HEK293 (cell line): ENCODE data around the gene PREX1.
A peak's percentile ranks its signal among the peaks of the same experiment; 100 is the strongest.

Source experiments
- CTCF ChIA-PET: fragments of 350-600 bp; formaldehyde crosslinking; extraction: SDS; loops from one replicate; lab custom pipeline; 2021; ENCODE audit warnings: antibody characterized with exemption; lab: Yijun Ruan, JAX
- POLR2A ChIA-PET: fragments of 300-600 bp; formaldehyde crosslinking; extraction: SDS; loops from one replicate; lab custom pipeline; 2020; ENCODE audit warnings: antibody characterized with exemption, inconsistent platforms; lab: Yijun Ruan, JAX
- H3K27ac ChIP-seq: fragments of 200-500 bp; sonication (Bioruptor generic); 2 replicates; pipeline ENCODE4 v1.5.1; 2014; ENCODE audit warnings: low read depth, low read length, control low read depth, inconsistent platforms; ENCODE audit errors: extremely low read depth
- H3K36me3 ChIP-seq, 2 experiments: fragments of 200-500 bp in 1 of 2; sonication (Bioruptor generic) in 1 of 2; 1 replicate in 1 of 2; 2 replicates in 1 of 2; pipeline ENCODE4 v1.5.1; 2014 to 2017; ENCODE audit warnings: inconsistent platforms in 2 of 2, low read length in 2 of 2; ENCODE audit not compliant: control insufficient read depth in 2 of 2, insufficient read depth in 1 of 2
- H3K4me1 ChIP-seq: fragments of 200-500 bp; sonication (Bioruptor generic); 2 replicates; pipeline ENCODE4 v1.5.1; 2014; ENCODE audit warnings: mild to moderate bottlenecking, low read length, inconsistent platforms; ENCODE audit not compliant: control insufficient read depth, insufficient read depth
- H3K4me3 ChIP-seq: 2 replicates; pipeline ENCODE4 v1.5.1; 2011; ENCODE audit warnings: low read depth, mild to moderate bottlenecking, control low read depth, low read length, moderate library complexity
- H3K9me3 ChIP-seq: fragments of 200-500 bp; sonication (Bioruptor generic); 2 replicates; pipeline ENCODE4 v1.5.1; 2014; ENCODE audit warnings: low read depth, low read length, inconsistent platforms; ENCODE audit not compliant: control insufficient read depth, insufficient read depth
- EGR2 ChIP-seq: fragments of 450-650 bp; formaldehyde crosslinking; IDR thresholded peaks from 2 replicates; pipeline ENCODE4 v1.5.1; 2016; ENCODE audit warnings: low read depth, missing biosample characterization, missing genetic modification characterization
- KLF17 ChIP-seq: fragments of 450-650 bp; formaldehyde crosslinking; IDR thresholded peaks from 2 replicates; pipeline ENCODE4 v1.5.1; 2016; ENCODE audit warnings: missing biosample characterization, missing genetic modification characterization
- PATZ1 ChIP-seq: fragments of 450-650 bp; formaldehyde crosslinking; IDR thresholded peaks from 2 replicates; pipeline ENCODE4 v1.5.1; 2016; ENCODE audit warnings: missing biosample characterization, missing genetic modification characterization
- PRDM1 ChIP-seq: fragments of 450-650 bp; formaldehyde crosslinking; IDR thresholded peaks from 2 replicates; pipeline ENCODE4; 2016; ENCODE audit warnings: missing biosample characterization, missing genetic modification characterization
- SP7 ChIP-seq: fragments of 450-650 bp; formaldehyde crosslinking; IDR thresholded peaks from 2 replicates; pipeline ENCODE4 v1.5.1; 2016; ENCODE audit warnings: missing biosample characterization, missing genetic modification characterization
- ZBTB11 ChIP-seq: fragments of 450-650 bp; formaldehyde crosslinking; conservative IDR thresholded peaks from 2 replicates; pipeline ENCODE4 v1.5.1; 2016; ENCODE audit warnings: low read depth, missing biosample characterization, missing genetic modification characterization
- ZBTB26 ChIP-seq: fragments of 450-650 bp; formaldehyde crosslinking; optimal IDR thresholded peaks from 2 replicates; pipeline ENCODE3; 2016; ENCODE audit warnings: missing biosample characterization, mild to moderate bottlenecking, missing genetic modification characterization
- ZFHX2 ChIP-seq: fragments of 450-650 bp; formaldehyde crosslinking; conservative IDR thresholded peaks from 2 replicates; pipeline ENCODE4 v1.5.1; 2016; ENCODE audit warnings: missing biosample characterization, missing genetic modification characterization
- ZFP69B ChIP-seq: fragments of 450-650 bp; formaldehyde crosslinking; IDR thresholded peaks from 2 replicates; pipeline ENCODE4 v1.5.1; 2016; ENCODE audit warnings: missing biosample characterization, missing genetic modification characterization
- ZNF138 ChIP-seq: fragments of 450-650 bp; formaldehyde crosslinking; IDR thresholded peaks from 2 replicates; pipeline ENCODE4 v1.5.1; 2016; ENCODE audit warnings: missing biosample characterization, missing genetic modification characterization, borderline replicate concordance
- ZNF155 ChIP-seq: fragments of 450-650 bp; formaldehyde crosslinking; IDR thresholded peaks from 2 replicates; pipeline ENCODE4 v1.5.1; 2016; ENCODE audit warnings: missing biosample characterization, missing genetic modification characterization
- ZNF280C ChIP-seq: fragments of 450-650 bp; formaldehyde crosslinking; IDR thresholded peaks from 2 replicates; pipeline ENCODE4 v1.5.1; 2016; ENCODE audit warnings: missing biosample characterization, missing genetic modification characterization
- ZNF292 ChIP-seq: fragments of 450-650 bp; formaldehyde crosslinking; IDR thresholded peaks from 2 replicates; pipeline ENCODE4 v1.5.1; 2016; ENCODE audit warnings: low read depth, missing biosample characterization, missing genetic modification characterization, borderline replicate concordance
- ZNF394 ChIP-seq: fragments of 450-650 bp; formaldehyde crosslinking; IDR thresholded peaks from 2 replicates; pipeline ENCODE4 v1.5.1; 2016; ENCODE audit warnings: missing biosample characterization, missing genetic modification characterization, mild to moderate bottlenecking, moderate library complexity, borderline replicate concordance
- ZNF398 ChIP-seq: fragments of 450-650 bp; formaldehyde crosslinking; IDR thresholded peaks from 2 replicates; pipeline ENCODE4 v1.5.1; 2017; ENCODE audit warnings: missing biosample characterization, missing genetic modification characterization
- ZNF404 ChIP-seq: fragments of 450-650 bp; formaldehyde crosslinking; IDR thresholded peaks from 2 replicates; pipeline ENCODE4 v1.5.1; 2017; ENCODE audit warnings: missing biosample characterization, missing genetic modification characterization
- ZNF596 ChIP-seq: fragments of 450-650 bp; IDR thresholded peaks from 2 replicates; pipeline ENCODE4 v1.5.0; 2018; ENCODE audit warnings: missing biosample characterization, mild to moderate bottlenecking, missing genetic modification characterization, moderate library complexity
- ZNF600 ChIP-seq: fragments of 450-650 bp; formaldehyde crosslinking; IDR thresholded peaks from 2 replicates; pipeline ENCODE4 v1.5.1; 2016; ENCODE audit warnings: missing biosample characterization, missing genetic modification characterization
- ZNF777 ChIP-seq: fragments of 450-650 bp; formaldehyde crosslinking; IDR thresholded peaks from 2 replicates; pipeline ENCODE4 v1.5.1; 2017; ENCODE audit warnings: missing biosample characterization, missing genetic modification characterization, borderline replicate concordance
- ZSCAN23 ChIP-seq: fragments of 450-650 bp; formaldehyde crosslinking; IDR thresholded peaks from 2 replicates; pipeline ENCODE4 v1.5.1; 2016; ENCODE audit warnings: missing biosample characterization, missing genetic modification characterization
- ZSCAN30 ChIP-seq: fragments of 450-650 bp; IDR thresholded peaks from 2 replicates; pipeline ENCODE4 v1.5.1; 2018; ENCODE audit warnings: missing biosample characterization, mild to moderate bottlenecking, missing genetic modification characterization, moderate library complexity

The PREX1 gene

GRCh38 chr20:48682529-48683363 lies 145.1 kb downstream of the PREX1 start (continued):
- TF ChIP-seq PRDM1 (tag by site-specific recombination): peak; percentile 36; the same call in 1 of the 2 replicates
- TF ChIP-seq ZNF280C (tag by site-specific recombination): no peak
- TF ChIP-seq ZNF404: no peak
- no peak for TF ChIP-seq ZSCAN23 (tag by site-specific recombination)
- TF ChIP-seq ZFP69B (tag by site-specific recombination): peak; percentile 29; the same call in 1 of the 2 replicates
- peak; percentile 28; the same call in 1 of the 2 replicates for TF ChIP-seq ZNF398 (tag by site-specific recombination)
- TF ChIP-seq SP7 (tag by site-specific recombination): peak; percentile 78
- 0 out of 2 replicates have a peak, but pooled peaks have one; percentile 7 for TF ChIP-seq ZBTB11
- peak; percentile 97 for TF ChIP-seq ZNF600 (tag by site-specific recombination)
- TF ChIP-seq ZSCAN30 (tag by site-specific recombination): peak; percentile 66; the same call in 1 of the 2 replicates
- TF ChIP-seq, all 188 proteins: peak for 30

GRCh38 chr20:48681873-48682426 lies 145.8 kb downstream of the PREX1 start:
- Histone ChIP-seq H3K9me3 (no peaks in the 10 kb centered on the region), H3K36me3 (no peaks in the 10 kb centered on the region), H3K4me1 (peaks cover 12% of the 10 kb centered on the region), H3K27ac (peak overlapping the region; percentile 50; the same call in 1 of the 2 replicates), H3K4me3 (no peak overlapping the region)
- CTCF ChIA-PET: interaction anchor here (1.2 to 4.1 kb wide), 2 partner anchors 25 to 283 kb away, joined by 3 to 21 read pairs; no protein-coding TSS in a partner anchor
- POLR2A ChIA-PET: no interaction called here
- TF ChIP-seq ZNF596 (no peak), ZNF292 (no peak), EGR2 (tag by site-specific recombination) (peak; percentile 95), KLF17 (tag by site-specific recombination) (peak; percentile 72; the same call in 1 of the 2 replicates), ZNF394 (tag by site-specific recombination) (no peak), PATZ1 (0 out of 2 replicates have a peak, but pooled peaks have one; percentile 4), ZNF138 (tag by site-specific recombination) (no peak), ZFHX2 (peak; percentile 96), ZNF777 (tag by site-specific recombination) (no peak), ZBTB26 (tag by site-specific recombination) (no peak), ZNF155 (no peak)
